Measurements from ENCODE around the gene NEUROD6. TPM values are rescaled to one million over a fixed set of nuclear protein-coding genes. Genes with fewer than 3 reads are reported as not detected.

The NEUROD6 gene
- total RNA-seq, 1 donor from 2014 or later: not detected

GRCh38 chr7:31299336-31299735 lies 41.2 kb downstream of the NEUROD6 start:
- intact Hi-C loops (cut with micrococcal nuclease): no loop called here
- ATAC-seq (no peak), DNase-seq (no peak)

DNA sequence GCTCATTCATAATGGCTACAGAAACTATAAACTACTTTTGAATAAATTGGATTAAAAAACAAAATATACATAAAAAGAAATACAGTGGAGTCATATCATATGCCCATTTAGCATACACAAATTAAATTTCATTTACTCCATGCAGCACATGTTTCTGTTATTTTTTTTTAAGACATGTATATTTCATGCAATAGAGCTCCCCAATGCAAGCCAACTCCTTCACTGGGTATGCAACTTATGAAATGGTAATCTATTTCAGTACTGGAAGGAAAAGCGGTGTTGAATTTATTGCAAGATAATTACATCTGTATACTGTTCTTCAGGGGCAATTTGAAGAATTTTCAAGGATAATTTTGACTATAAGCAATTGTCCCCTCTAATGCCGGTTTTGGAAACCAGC lies 49.9 kb downstream of the NEUROD6 start:
- ATAC-seq: no peak
- intact Hi-C loops (cut with micrococcal nuclease): no loop called here
- no peak for DNase-seq

Other genes starting within 250 kb of the NEUROD6 start
- gene ITPRID1, start 173.4 kb upstream of the NEUROD6 start, total RNA-seq: not detected

All from left ventricle myocardium superior (tissue), 1 donor.